WTC11 (cell line): ENCODE results near the gene GRK3. TPM values are rescaled to one million over a fixed set of nuclear protein-coding genes. Genes with fewer than 3 reads are reported as not detected.

Source experiments
- ATAC-seq: fragments of 200-7000 bp; cut with Tn5 transposase; 2 replicates; pipeline ENCODE4 v1.10.0; 2021; ENCODE audit warnings: mild to moderate bottlenecking, moderate library complexity
- CTCF ChIA-PET: fragments of 300-600 bp; sonication (Branson Sonifier 250); formaldehyde crosslinking; loops from one replicate; lab custom pipeline; 2021; ENCODE audit warnings: antibody characterized with exemption; lab: Charles Lee
- POLR2A ChIA-PET: fragments of 350-600 bp; sonication (Branson Sonifier 250); formaldehyde crosslinking; loops from one replicate; lab custom pipeline; 2021; ENCODE audit warnings: antibody characterized with exemption; lab: Charles Lee
- DNase-seq: peaks from one replicate; pipeline ENCODE4 v3.0.0; 2021; ENCODE audit warnings: low spot score
- H3K27ac Mint-ChIP-seq: 2 replicates; pipeline ENCODE4 v1.8.0; 2021; ENCODE audit warnings: mixed read lengths
- H3K27me3 Mint-ChIP-seq: 2 replicates; pipeline ENCODE4 v1.8.0; 2021; ENCODE audit warnings: low read depth, mild to moderate bottlenecking, moderate library complexity, mixed read lengths
- H3K36me3 Mint-ChIP-seq: 2 replicates; pipeline ENCODE4 v1.8.0; 2021; ENCODE audit warnings: mixed read lengths
- H3K4me1 Mint-ChIP-seq: 2 replicates; pipeline ENCODE4 v1.8.0; 2022; ENCODE audit warnings: mixed read lengths
- H3K4me3 Mint-ChIP-seq: 2 replicates; pipeline ENCODE4 v1.8.0; 2021; ENCODE audit warnings: mild to moderate bottlenecking, moderate library complexity, mixed read lengths
- H3K9me3 Mint-ChIP-seq: 2 replicates; pipeline ENCODE4 v1.8.0; 2021; ENCODE audit warnings: mixed read lengths
- CDX4 ChIP-seq: fragments of 250-450 bp; sonication (Bioruptor Pico); IDR thresholded peaks from 2 replicates; pipeline ENCODE4 v1.9.0; 2021; ENCODE audit warnings: moderate library complexity, mild to moderate bottlenecking, inconsistent platforms, borderline replicate concordance
- E2F1 ChIP-seq: sonication (generic); formaldehyde crosslinking; IDR thresholded peaks from 2 replicates; pipeline ENCODE4 v1.8.0; 2022; ENCODE audit warnings: mild to moderate bottlenecking, missing genetic modification reagents
- EMX1 ChIP-seq: fragments of 250-450 bp; sonication (Bioruptor Pico); IDR thresholded peaks from 2 replicates; pipeline ENCODE4 v1.8.0; 2021; ENCODE audit warnings: mild to moderate bottlenecking
- ERG ChIP-seq: fragments of 250-450 bp; sonication (Bioruptor Pico); IDR thresholded peaks from 2 replicates; pipeline ENCODE4 v1.8.0; 2021; ENCODE audit warnings: mild to moderate bottlenecking
- FOXJ3 ChIP-seq: sonication (generic); formaldehyde crosslinking; IDR thresholded peaks from 2 replicates; pipeline ENCODE4 v1.9.0; 2021; ENCODE audit warnings: missing genetic modification reagents, mild to moderate bottlenecking, borderline replicate concordance
- GRHL2 ChIP-seq: fragments of 250-450 bp; sonication (Bioruptor Pico); IDR thresholded peaks from 2 replicates; pipeline ENCODE4 v1.8.0; 2022; ENCODE audit warnings: mild to moderate bottlenecking, moderate library complexity; ENCODE audit not compliant: insufficient replicate concordance, severe bottlenecking
- MLX ChIP-seq: sonication (generic); formaldehyde crosslinking; IDR thresholded peaks from 2 replicates; pipeline ENCODE4 v1.8.1; 2023; ENCODE audit warnings: mild to moderate bottlenecking, missing genetic modification reagents, moderate library complexity
- NR1H2 ChIP-seq: sonication (generic); formaldehyde crosslinking; IDR thresholded peaks from 2 replicates; pipeline ENCODE4 v1.9.0; 2021; ENCODE audit warnings: mild to moderate bottlenecking, moderate library complexity, missing genetic modification reagents
- PRDM15 ChIP-seq: sonication (generic); formaldehyde crosslinking; IDR thresholded peaks from 2 replicates; pipeline ENCODE4 v1.8.0; 2022; ENCODE audit warnings: missing genetic modification reagents
- PREB ChIP-seq: sonication (generic); formaldehyde crosslinking; IDR thresholded peaks from 2 replicates; pipeline ENCODE4 v1.8.1; 2022; ENCODE audit warnings: mild to moderate bottlenecking, missing genetic modification reagents, moderate library complexity, borderline replicate concordance
- STAT6 ChIP-seq: sonication (generic); formaldehyde crosslinking; conservative IDR thresholded peaks from 2 replicates; pipeline ENCODE4 v1.8.1; 2023; ENCODE audit warnings: mild to moderate bottlenecking, low read depth, missing genetic modification reagents, moderate library complexity
- ZNF512 ChIP-seq: sonication (generic); formaldehyde crosslinking; IDR thresholded peaks from 2 replicates; pipeline ENCODE4 v1.8.1; 2022; ENCODE audit warnings: missing genetic modification reagents, borderline replicate concordance
- total RNA-seq: library from RNA; stranded (reverse); gene quantifications from 3 replicates; pipeline ENCODE4 v1.2.3, GENCODE V29; 2021

The GRK3 gene
- total RNA-seq, 1 experiment from 2014 or later: 27.1 TPM

GRCh38 chr22:25697181-25697664 lies 132.7 kb downstream of the GRK3 start (continued):
- no peak for TF ChIP-seq ZNF512 (CRISPR knock-in tag)

GRCh38 chr22:25697978-25698377 lies 133.5 kb downstream of the GRK3 start:
- Mint-ChIP-seq H3K27me3 (no peaks in the 10 kb centered on the region), H3K36me3 (peaks cover 11% of the 10 kb centered on the region; the same call in 1 of the 2 replicates), H3K4me3 (no peak overlapping the region), H3K27ac (no peak overlapping the region), H3K4me1 (peaks cover 8% of the 10 kb centered on the region), H3K9me3 (no peaks in the 10 kb centered on the region)
- TF ChIP-seq E2F1 (CRISPR knock-in tag) (no peak), CDX4 (CRISPR knock-in tag) (no peak), MLX (CRISPR knock-in tag) (no peak), EMX1 (CRISPR knock-in tag) (no peak), PRDM15 (CRISPR knock-in tag) (no peak), STAT6 (no peak), NR1H2 (CRISPR knock-in tag) (no peak), FOXJ3 (no peak), PREB (CRISPR knock-in tag) (no peak), ERG (no peak), ZNF512 (CRISPR knock-in tag) (no peak), GRHL2 (CRISPR knock-in tag) (no peak)
- no peak for ATAC-seq
- CTCF ChIA-PET: interaction anchor here (0.6 kb wide), 1 partner anchor 1309 kb away, joined by 3 read pairs; no protein-coding TSS in a partner anchor
- no peak for DNase-seq
- POLR2A ChIA-PET: no interaction called here
